ENCODE measurements around the gene C2orf74.
"Not testable (repeated sequence)": the region's sequence is repeated elsewhere in the genome, so short reads cannot be mapped to it uniquely, and the experiment has no call there.

C2orf74 gene

DNA sequence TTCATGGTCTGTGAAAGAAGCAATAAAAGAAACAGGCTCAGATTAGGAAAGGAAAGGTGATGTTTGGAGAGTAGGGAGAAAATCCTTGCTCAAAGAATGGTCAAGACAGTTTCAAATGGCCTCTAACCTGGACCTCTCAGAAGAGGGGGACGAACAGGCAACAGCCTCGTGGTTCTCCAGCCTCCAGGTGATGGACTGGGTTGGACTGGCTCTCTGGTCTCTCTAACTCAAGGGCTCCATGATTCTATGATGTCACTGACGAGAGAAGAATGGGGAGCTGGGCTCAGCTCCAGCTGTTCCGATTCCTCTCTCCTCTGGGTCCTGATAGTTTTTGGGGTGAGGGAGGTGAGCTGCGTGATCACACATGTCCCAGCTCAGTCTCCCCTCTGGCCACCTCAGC is at the start of gene C2orf74:
TSS of gene C2orf74 (plus strand) at position 301 of the 400 bp plus-strand sequence. CDS start 327 bp downstream, outside the sequence.
- DNase-seq (ENCODE audit: low spot score) = no peak

DNA sequence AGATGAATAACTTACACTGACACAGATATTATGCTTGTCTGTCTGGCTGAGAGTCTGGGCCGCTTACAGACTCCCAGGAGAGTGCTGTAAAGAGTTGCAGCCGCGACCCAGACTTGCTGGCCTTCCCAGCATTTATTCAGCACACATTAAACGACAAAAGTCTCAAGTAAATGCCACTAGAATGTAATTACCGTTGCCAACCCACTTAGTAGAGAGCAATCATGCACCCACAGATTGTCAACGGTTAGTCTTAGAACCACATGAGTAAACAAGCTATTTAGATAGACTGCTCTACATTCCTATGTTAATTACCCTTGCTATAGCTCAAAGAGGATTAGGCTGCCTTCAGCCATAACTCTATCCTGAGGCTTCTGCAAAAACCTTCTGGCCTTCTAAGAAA is 47.8 kb upstream of the C2orf74 start:
- no peak for DNase-seq (ENCODE audit: low spot score)

DNA sequence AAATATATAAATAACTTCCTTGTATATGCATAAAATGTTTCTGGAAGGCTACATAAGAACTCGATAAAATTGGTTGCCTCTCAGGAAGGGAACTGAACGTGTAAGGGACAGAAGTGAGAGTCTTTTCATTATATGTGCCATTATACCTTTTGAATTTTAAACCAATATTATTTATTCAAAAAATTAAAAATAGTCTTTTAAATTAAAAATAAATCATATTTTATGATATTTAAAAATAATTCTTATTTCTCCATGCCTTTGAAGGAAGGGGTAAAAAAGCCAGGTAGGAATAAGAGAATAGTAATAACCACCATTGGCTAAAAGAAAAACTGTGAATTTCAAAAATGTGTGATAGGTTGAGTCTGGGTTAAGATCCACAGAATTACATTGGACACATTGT is 45.7 kb upstream of the C2orf74 start:
- DNase-seq (ENCODE audit: low spot score) = no peak

DNA sequence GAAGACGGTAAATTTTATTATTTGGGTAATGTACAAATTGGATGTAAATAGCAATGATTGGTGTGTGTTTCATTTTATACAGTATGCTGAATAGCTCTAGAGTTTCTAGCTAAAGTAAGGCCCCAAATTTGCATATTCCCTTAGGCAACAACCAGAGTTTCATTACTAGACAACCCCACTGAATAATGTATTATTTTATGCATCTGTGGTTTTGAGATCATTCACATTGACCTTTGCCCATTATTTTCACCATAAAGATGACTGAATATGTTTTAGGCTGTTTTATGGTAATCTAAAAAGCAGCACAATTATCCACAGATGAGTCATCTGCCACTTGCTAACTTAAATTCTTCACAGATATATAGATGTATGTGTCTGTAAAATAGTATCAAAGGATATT is 44.5 kb upstream of the C2orf74 start:
- no peak for DNase-seq (ENCODE audit: low spot score)

DNA sequence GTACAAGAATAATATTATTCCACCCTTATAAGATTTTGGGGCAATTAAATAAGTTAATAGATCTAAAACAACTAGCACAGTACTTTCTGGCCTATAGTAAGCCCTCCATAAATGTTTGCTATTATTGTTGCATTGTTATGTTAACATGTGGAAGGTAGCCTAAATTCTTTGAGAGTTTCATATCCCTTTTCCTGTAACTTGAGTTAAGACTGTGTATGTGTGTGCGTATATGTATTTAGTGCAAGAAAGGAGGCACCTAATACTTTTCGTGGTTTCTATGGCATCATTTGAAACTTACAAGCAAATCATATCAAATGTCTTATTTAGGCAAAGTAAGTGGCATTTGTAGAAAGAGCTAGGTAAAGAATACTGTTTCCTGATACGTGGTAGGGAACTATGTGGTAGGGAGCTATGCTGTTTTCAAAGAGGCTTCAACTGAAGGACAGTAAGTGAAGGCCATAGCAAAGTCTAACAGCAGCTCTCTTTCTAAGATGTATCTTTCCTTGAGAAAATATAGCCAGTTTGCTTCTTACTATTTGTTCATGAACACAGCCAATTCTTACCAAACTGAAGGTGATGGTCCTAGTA is 36.8 kb upstream of the C2orf74 start:
- no peak for DNase-seq (ENCODE audit: low spot score)

DNA sequence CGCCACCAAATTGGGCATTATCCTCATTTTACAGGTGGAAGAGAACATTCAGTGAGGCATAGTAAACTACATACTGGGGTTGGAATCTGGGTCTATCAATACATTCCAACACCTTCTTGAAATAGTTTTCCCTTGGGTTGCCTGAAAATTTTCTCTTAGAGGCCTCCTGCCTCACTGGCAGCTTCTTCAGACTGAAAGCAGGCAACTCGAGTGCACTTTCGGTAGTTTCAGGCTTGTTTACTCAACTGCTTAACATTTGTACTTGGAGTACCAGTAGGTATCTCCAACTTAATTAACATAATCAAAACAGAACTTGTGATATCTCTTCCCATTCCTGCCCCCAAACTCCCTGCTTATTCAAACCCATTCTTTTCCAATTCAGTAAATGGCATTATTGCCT is 36.2 kb upstream of the C2orf74 start:
- DNase-seq (ENCODE audit: low spot score) = no peak

DNA sequence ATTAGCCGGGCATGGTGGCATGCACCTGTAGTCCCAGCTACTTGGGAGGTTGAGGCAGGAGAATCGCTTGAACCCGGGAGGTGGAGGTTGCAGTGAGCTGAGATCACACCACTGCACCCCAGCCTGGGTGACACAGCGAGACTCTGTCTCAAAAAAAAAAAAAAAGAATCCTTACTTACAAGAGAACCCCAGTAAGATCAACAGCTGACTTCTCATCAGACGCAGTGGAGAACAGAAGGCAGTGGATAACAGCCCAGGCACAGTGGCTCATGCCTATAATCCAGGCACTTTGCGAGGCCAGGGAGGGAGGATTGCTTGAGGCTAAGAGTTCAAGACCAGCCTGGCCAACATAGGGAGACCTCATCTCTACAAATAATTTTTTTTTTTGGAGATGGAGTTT is 33.9 kb upstream of the C2orf74 start:
- not testable (repeated sequence) for DNase-seq (ENCODE audit: low spot score)

DNA sequence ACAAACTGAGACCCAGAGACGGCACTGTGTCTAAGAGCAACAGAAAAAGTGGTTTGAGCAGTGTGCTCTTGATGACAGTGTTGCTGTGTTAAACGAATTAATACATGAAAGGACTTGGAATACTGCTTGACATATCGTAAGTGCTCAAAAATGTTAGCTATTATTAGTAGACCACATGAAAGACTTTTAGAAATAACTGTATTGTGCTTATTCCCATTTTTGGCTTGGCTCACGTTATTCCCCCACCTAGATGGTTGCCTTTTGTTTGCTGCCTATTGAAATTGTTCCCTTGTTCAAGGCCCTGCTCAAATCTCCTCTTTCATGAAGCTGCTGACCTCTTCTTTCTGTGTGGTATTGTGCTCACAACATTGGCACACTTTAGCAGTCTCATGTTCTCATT is 27.8 kb upstream of the C2orf74 start:
- DNase-seq (ENCODE audit: low spot score) = no peak

DNA sequence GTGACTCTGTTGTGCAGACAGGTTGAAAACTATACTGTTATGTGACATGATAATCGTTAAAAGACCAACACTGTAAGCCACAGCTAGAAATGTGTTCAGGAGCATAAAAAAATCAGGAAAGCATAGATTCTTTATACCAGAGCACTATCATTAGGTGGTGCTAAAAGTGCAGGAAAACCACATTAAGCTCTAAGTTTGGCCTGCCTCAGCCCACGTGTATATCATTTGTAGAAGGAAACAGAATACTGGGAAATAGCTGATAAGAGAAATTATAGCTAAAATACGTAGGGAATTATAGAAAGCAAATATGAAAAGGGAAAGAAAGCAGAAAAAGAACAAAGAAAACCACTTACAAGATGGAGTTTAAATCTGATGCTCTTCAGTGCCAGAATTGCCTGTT is 26.5 kb upstream of the C2orf74 start:
- DNase-seq (ENCODE audit: low spot score) = peak; percentile 9

DNA sequence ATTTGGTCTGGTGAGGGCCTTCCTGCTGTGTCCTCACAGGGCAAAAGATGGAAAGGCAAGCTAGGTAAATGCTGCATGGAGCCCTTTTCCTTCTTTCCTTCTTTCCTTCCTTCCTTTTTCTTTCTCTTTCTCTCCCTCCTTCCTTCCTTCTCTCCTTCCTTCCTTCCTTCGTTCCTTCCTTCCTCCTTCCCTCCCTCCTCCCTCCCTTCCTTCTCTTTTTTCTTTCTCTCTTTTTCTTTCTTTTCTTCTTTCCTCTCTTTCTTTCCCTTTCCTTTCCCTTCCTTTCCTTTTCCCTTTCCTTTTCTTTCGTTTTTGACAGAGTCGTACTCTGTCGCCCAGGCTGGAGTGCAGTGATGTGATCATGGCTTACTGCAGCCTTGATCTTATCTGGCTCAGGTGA is 23.1 kb upstream of the C2orf74 start:
- no peak for DNase-seq (ENCODE audit: low spot score)

DNA sequence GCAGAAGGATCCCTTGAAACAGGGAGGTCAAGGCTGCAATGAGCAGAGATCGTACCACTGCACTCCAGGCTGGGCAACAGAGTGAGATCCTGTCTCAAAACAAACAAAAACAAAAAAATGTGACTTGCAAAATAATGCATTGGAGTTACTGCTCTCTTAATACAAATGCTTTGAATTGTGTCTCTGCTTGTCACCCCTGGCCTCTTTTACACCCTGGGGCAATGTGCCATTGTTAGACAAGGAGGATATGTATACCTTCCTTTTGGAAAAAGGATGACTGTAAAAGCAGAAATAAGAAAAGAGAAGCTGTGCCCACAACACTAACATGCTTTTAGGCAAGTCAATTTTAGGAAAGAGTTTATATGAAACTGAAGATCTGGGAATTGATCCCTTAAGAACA is 20.8 kb upstream of the C2orf74 start:
- no peak for DNase-seq (ENCODE audit: low spot score)

DNA sequence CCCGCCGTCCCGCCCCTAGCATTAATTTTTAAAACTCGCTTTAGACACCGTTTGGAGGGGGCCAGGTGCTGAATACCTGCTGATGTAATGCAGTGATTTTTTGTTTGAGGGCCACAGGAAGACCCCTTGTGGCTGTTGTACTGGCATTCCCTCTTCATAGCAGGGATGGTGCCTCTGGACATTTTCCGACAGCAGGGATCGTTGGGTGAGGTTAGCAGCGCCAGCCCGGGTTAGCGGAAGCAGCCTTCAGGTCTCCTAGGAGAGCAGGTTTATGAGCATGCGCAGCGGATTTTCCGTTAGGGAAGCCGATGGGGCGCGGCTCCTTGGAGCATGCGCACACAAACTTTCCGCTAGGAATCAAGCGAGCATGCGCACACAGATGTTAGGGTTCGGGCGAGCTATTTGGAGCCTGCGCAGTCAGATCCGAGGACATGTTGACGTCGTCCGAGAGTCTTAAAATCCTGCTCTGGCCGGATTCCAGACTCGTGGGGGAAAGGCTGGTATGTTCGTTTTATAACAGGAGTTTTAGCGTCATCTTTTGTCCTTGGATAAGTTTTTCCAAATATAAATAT is 17.2 kb upstream of the C2orf74 start:
- peak; percentile 84 for DNase-seq (ENCODE audit: low spot score)

DNA sequence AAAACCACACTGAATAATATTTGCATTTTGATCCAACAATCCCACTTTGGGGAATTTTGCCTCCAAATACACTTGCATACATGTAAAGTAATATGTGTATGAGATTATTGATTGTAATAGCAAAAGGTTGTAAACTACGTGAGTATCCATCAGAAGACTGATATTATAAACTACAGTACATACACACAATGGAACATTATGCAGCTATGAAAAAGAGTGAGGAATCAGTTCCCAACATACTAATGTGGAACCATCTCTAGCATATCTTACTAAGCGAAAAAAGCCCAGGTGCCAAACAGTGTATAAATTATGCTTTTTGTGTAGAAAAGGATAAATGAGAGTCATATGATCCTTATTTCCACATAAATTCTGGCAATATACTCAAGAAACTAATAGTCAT is 16.0 kb upstream of the C2orf74 start:
- no peak for DNase-seq (ENCODE audit: low spot score)

DNA sequence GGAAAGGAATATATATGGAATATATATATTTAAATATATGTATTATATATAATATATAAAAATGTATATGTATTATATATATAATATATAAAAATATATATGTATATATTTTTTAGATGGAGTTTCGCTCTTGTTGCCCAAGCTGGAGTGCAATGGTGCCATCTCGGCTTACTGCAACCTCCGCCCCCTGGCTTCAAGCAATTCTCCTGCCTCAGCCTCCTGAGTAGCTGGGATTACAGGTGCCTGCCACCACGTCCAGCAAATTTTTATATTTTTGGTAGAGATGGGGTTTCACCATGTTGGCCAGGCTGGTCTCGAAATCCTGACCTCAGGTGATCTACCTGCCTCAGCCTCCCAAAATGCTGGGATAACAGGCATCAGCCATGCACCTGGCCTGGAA is 13.9 kb upstream of the C2orf74 start:
- DNase-seq (ENCODE audit: low spot score) = not testable (repeated sequence)

DNA sequence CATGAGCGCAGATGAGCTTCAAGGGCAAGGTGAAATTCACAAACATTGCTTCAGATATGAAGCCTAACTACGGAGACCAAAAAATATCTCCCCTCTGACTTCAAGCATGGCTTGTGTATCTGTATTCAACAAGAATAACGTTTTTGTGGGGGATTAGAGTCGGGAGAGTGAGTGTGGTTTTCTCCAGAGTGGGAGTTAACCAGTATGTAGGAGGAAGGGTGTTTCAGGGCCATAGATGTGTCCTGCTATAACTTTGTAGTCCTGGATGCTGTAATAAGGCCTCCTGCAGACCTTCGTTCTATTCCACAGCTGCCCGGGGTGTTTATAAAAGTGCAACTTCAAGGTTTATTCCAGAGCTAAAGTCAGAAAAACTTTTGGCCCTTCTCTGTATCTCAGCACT is 12.9 kb upstream of the C2orf74 start:
- DNase-seq (ENCODE audit: low spot score) = no peak

DNA sequence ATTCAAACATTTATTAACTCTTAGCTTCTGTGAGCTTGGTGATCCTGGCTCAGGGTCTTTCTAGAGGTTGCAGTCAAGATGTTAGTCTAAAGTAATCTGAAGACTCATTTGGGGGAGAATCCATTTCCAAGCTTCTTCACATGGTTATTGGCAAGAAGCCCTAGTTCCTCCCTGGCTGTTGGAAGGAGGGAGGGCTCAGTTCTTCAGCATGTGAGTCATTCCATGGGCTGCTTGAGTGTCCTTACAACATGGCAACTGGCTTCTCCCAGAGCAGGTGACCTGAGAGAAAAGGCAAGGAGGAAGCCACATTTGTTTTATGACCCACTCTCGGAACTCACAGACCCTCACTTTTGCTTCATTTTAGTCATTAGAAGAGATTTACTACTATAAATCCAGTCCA is 10.6 kb upstream of the C2orf74 start:
- DNase-seq (ENCODE audit: low spot score) = no peak

DNA sequence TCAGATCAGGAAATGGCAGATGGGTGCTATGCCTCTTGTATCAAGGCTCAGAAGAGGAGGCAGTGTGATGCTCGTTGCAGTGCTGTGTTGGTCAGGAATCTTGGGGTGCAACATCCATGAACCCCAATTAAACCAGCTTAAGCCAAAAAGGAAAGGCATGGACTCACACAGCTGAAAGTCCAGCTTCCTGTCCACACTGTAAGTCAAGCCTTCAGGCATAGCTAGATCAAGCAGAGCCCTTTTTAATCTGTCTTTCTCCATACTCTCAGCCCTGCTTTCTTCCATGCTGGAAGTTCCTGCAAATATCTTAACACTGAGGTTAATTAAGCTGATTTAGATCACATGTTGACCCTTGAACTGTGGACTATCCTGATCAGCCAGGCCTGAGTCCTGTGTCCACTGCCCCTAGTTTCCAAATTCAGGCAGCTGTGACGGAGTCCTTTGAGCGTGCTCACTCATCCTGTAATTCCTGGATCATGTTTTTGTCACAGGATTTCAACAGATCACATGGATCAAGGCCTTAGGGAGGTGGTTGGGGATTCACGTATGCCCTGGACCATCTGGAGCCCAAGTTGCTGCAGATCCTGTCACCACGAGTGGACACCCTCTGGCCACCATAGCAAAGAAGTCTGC is 4.5 kb upstream of the C2orf74 start:
- no peak for DNase-seq (ENCODE audit: low spot score)

DNA sequence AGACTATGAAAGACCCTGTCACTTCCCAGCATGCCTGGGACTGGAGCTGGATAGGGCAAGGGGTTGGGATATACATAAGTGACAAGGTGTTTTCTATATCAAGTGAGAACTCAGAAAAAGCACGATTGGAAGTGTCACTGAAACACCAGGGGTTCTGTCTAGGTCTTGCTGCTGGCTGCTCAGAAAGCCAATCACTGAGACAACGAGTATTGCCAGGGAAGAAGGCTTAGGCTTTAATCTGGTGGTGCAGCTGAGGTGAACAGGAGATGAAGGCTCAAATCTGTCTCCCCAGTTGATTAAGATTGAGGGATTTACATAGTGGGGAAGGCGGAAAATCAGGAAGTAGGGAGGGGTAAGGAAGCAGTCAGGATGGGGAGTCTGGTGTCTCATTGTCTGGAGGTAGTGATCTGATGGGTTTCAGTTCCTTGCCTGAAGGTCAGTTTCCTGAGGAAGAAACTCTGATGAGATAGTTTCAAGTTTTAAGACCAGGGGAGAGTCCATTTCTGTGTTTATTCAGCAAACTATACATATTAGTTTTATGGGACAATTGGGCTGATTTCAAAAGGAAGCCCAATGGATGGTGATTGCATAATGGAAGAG is 3.5 kb upstream of the C2orf74 start:
- DNase-seq (ENCODE audit: low spot score) = no peak

DNA sequence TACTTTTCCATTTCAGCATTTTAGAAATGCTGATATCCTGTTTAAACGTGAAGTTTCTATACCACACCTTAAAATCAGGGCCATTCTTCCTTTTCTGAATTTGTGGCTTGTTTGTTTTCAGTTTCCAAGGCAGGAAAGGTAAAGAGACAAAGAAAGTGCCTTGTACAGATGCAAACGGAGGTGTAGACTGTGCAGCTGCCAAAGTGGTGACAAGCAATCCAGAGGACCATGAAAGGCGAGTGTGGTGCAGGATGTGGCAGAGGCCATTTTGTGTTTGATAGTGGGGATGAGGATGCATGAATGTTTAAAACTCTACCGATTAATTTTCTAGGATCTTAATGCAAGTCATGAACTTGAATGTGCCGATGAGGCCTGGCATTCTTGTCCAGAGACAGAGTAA is 733 bp downstream of the C2orf74 start:
- DNase-seq (ENCODE audit: low spot score) = no peak

DNA sequence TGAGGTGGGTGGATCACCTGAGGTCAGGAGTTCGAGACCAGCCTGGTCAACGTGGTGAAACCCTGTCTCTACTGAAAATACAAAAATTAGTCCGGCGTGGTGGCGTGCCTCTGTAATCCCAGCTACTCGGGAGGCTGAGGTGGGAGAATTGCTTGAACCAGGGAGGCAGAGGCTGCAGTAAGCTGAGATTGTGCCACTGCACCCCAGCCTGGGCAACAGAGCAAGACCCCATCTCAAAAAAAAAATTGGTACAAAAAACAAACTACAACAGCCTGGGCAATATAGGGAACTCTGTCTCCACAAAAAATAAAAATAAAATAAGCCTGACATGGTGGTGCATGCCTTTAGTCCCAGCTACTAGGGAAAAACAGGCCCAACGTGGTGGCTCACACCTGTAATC is 3.1 kb downstream of the C2orf74 start:
- not testable (repeated sequence) for DNase-seq (ENCODE audit: low spot score)

DNA sequence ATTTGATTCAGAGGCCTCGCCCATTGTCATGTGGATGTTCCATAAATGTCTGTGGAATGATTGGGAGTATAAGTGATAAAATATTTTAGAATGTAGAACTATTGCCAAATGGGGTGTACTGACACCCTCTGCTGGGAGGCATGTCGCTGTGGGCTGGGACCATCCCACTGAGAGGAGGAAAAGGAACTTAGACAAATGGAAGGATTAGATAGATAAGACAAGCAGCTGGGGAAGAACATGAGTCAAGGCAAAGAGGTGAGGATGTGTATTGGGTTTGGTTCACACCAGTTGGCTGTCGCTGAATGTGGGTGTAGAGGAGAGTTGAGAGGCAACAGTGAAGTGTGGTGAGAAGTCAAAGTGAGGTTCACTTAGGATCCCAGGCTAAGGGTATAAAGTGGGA is 4.0 kb downstream of the C2orf74 start:
- no peak for DNase-seq (ENCODE audit: low spot score)

DNA sequence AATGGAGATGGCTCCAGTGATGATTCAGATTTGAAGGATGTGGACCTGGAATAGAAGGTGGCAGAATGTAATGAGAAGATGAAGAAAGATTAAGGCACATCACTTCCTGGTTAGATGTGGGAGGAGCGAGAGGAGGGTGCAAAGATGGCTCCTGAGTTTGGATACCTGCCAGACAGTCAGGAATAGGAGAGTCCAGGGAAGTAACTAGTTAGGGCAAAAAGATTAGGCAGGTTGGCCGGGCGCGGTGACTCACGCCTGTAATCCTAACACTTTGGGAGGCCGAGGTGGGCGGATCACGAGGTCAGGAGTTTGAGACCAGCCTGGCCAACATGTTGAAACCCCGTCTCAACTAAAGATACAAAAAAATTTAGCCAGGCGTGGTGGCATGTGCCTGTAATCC is 5.6 kb downstream of the C2orf74 start:
- no peak for DNase-seq (ENCODE audit: low spot score)

DNA sequence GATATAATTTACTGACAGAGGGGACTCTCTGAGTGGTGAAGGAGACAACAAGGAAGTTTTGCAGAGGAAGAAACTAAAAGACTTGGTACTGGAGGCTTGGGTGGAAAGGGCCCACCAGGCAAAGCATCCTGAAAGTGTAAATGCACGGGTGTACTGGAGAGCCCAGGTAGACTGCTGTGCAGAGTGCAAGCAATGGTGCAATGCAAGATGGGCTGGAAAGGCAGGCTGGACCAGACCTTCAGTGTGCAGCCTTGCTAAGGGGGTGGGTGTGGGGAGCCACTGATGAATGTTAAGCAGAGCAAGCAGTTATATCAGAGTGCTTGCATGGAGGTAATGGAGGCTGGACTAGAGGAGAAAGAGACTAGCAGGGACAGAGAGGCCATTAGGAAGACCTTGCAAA is 10.7 kb downstream of the C2orf74 start:
- no peak for DNase-seq (ENCODE audit: low spot score)

DNA sequence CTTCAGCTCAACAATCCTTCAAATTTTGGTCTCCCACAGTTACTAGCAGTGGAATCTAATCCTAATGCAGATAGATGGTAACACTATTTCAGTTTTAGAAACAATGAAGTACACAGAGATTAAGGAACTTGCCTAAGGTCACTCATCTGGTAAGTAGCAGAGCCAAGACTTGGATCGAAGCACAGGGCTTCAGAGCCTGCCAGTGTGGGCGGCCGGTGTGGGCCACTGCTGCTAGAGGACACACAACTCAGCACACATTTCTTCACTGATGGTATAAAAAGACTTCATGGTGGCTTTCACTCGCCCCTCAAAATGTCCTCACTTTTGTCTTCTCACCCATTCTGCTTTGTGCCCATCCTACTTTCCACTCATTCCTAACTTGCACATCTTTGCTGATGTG is 11.1 kb downstream of the C2orf74 start:
- no peak for DNase-seq (ENCODE audit: low spot score)
